PC-9 (cell line): Measurements from ENCODE around the gene ENPP3. TPM values are rescaled to one million over a fixed set of nuclear protein-coding genes. Genes with fewer than 3 reads are reported as not detected.

Experiments
- BruUV-seq: library from RNA; stranded (reverse); fragments of 400-500 nt; replicated peaks from 2 replicates; lab custom pipeline; 2021; lab: Mats Ljungman, UMichigan
- CTCF ChIA-PET: fragments of 300-600 bp; sonication (Branson Sonifier 250); formaldehyde crosslinking; loops from one replicate; lab custom pipeline; 2022; ENCODE audit warnings: antibody characterized with exemption; lab: Charles Lee
- POLR2A ChIA-PET: fragments of 300-600 bp; sonication (Branson Sonifier 250); formaldehyde crosslinking; loops from one replicate; lab custom pipeline; 2022; ENCODE audit warnings: antibody characterized with exemption; ENCODE audit not compliant: unreplicated experiment; lab: Charles Lee
- DNase-seq, 2 experiments: peaks; one replicate each; pipeline versions ENCODE4 v3.0.0 to v3.0.0-alpha.2; 2015 to 2022; ENCODE audit warnings: mixed read lengths in 1 of 2
- H2AFZ ChIP-seq: fragments of 200-600 bp; sonication (generic); 2 replicates; pipeline ENCODE4 v1.8.1; 2017; ENCODE audit warnings: antibody characterized with exemption
- H3F3A ChIP-seq: fragments of 200-600 bp; sonication (generic); 2 replicates; pipeline ENCODE4 v1.8.1; 2017; ENCODE audit warnings: antibody characterized with exemption, mild to moderate bottlenecking, low read depth; ENCODE audit not compliant: insufficient read depth
- H3K27ac ChIP-seq: fragments of 200-600 bp; sonication (generic); 2 replicates; pipeline ENCODE4 v1.6.1; 2016; ENCODE audit warnings: mixed run types
- H3K27me3 ChIP-seq: fragments of 200-600 bp; sonication (generic); 2 replicates; pipeline ENCODE4 v1.6.1; 2016; ENCODE audit warnings: low read depth, mixed run types; ENCODE audit not compliant: insufficient read depth
- H3K36me3 ChIP-seq: fragments of 200-600 bp; sonication (generic); 2 replicates; pipeline ENCODE4 v1.6.1; 2016; ENCODE audit warnings: low read depth, mixed run types
- H3K4me1 ChIP-seq: fragments of 200-600 bp; sonication (generic); replicated peaks from 2 replicates; pipeline ENCODE4 v1.6.1; 2016; ENCODE audit warnings: mixed run types; ENCODE audit not compliant: insufficient read depth
- H3K4me2 ChIP-seq: fragments of 200-600 bp; sonication (generic); 2 replicates; pipeline ENCODE4 v1.6.1; 2017; ENCODE audit warnings: mixed run types
- H3K4me3 ChIP-seq: fragments of 200-600 bp; sonication (generic); 2 replicates; pipeline ENCODE4 v1.6.1; 2016; ENCODE audit warnings: mixed run types
- H3K79me2 ChIP-seq: fragments of 200-600 bp; sonication (generic); 2 replicates; pipeline ENCODE4 v1.6.1; 2017; ENCODE audit warnings: low read depth, mixed run types
- H3K9me2 ChIP-seq: fragments of 200-600 bp; sonication (generic); 2 replicates; pipeline ENCODE4 v1.8.1; 2017; ENCODE audit warnings: mild to moderate bottlenecking; ENCODE audit not compliant: insufficient read depth
- H3K9me3 ChIP-seq: fragments of 200-600 bp; sonication (generic); 2 replicates; pipeline ENCODE4 v1.8.1; 2016; ENCODE audit warnings: low read depth; ENCODE audit not compliant: insufficient read depth
- H4K20me1 ChIP-seq: fragments of 200-600 bp; sonication (generic); 2 replicates; pipeline ENCODE4 v1.8.1; 2017; ENCODE audit not compliant: insufficient read depth
- CTCF ChIP-seq: fragments of 200-600 bp; sonication (generic); conservative IDR thresholded peaks from 2 replicates; pipeline ENCODE4 v1.6.1; 2017; ENCODE audit warnings: mixed run types, antibody characterized with exemption, mild to moderate bottlenecking, moderate library complexity
- EZH2 ChIP-seq: fragments of 200-600 bp; sonication (generic); IDR thresholded peaks from 2 replicates; pipeline ENCODE4 v1.8.0; 2017; ENCODE audit warnings: antibody characterized with exemption, low read depth
- intact Hi-C: fragments of 100-400 bp; cut with micrococcal nuclease; formaldehyde crosslinking; loops from one replicate; pipeline ENCODE4 v1.10.0; 2022; ENCODE audit not compliant: unreplicated experiment
- total RNA-seq: library from RNA; stranded (reverse); gene quantifications from 2 replicates; pipeline ENCODE4 v1.2.3, GENCODE V29; 2021

Gene ENPP3
- total RNA-seq, 1 experiment from 2014 or later = not detected

GRCh38 chr6:131692031-131692430 lies 54.9 kb downstream of the ENPP3 start:
- no peak overlapping the region for H2AFZ ChIP-seq
- H3K4me2 ChIP-seq = no peak overlapping the region
- H3K27ac ChIP-seq = no peak overlapping the region
- ChIA-PET POLR2A (no interaction called here), CTCF (no interaction called here)
- H3K9me2 ChIP-seq = no peaks in the 10 kb centered on the region
- H3K36me3 ChIP-seq = no peaks in the 10 kb centered on the region
- no peak for TF ChIP-seq CTCF
- TF ChIP-seq EZH2 = no peak
- no peaks in the 10 kb centered on the region for H3K79me2 ChIP-seq
- H3K4me1 ChIP-seq = no peaks in the 10 kb centered on the region
- no peak for DNase-seq
- no peaks in the 10 kb centered on the region for H3K9me3 ChIP-seq
- H4K20me1 ChIP-seq = no peaks in the 10 kb centered on the region
- no peak overlapping the region for H3K4me3 ChIP-seq
- H3F3A ChIP-seq = no peaks in the 10 kb centered on the region
- no TSS peak for BruUV-seq
- intact Hi-C loops = no loop called here
- H3K27me3 ChIP-seq = no peaks in the 10 kb centered on the region

GRCh38 chr6:131692589-131692988 lies 55.5 kb downstream of the ENPP3 start:
- no peaks in the 10 kb centered on the region for H3K79me2 ChIP-seq
- H3K4me2 ChIP-seq = no peak overlapping the region
- no peak overlapping the region for H2AFZ ChIP-seq
- ChIA-PET CTCF (interaction anchor here (0.6 kb wide), 1 partner anchor 60 kb away, joined by 3 read pairs; no protein-coding TSS in a partner anchor), POLR2A (no interaction called here)
- no peaks in the 10 kb centered on the region for H4K20me1 ChIP-seq
- no peak overlapping the region for H3K4me3 ChIP-seq
- no peak for DNase-seq
- H3K27ac ChIP-seq = no peak overlapping the region
- H3K36me3 ChIP-seq = no peaks in the 10 kb centered on the region
- H3K27me3 ChIP-seq = no peaks in the 10 kb centered on the region
- no TSS peak for BruUV-seq
- H3K9me2 ChIP-seq = no peaks in the 10 kb centered on the region
- no peaks in the 10 kb centered on the region for H3K9me3 ChIP-seq
- no peaks in the 10 kb centered on the region for H3F3A ChIP-seq
- intact Hi-C loops = no loop called here
- no peak for TF ChIP-seq EZH2
- TF ChIP-seq CTCF = no peak
- no peaks in the 10 kb centered on the region for H3K4me1 ChIP-seq

GRCh38 chr6:131693384-131693783 lies 56.3 kb downstream of the ENPP3 start:
- intact Hi-C loops = no loop called here
- BruUV-seq = no TSS peak
- Histone ChIP-seq H3K4me2 (no peak overlapping the region), H3K27ac (no peak overlapping the region), H3K36me3 (no peaks in the 10 kb centered on the region), H3K4me3 (no peak overlapping the region), H2AFZ (no peak overlapping the region), H3K9me3 (no peaks in the 10 kb centered on the region), H3K9me2 (no peaks in the 10 kb centered on the region), H3K4me1 (no peaks in the 10 kb centered on the region), H3F3A (no peaks in the 10 kb centered on the region), H3K27me3 (no peaks in the 10 kb centered on the region), H4K20me1 (no peaks in the 10 kb centered on the region), H3K79me2 (no peaks in the 10 kb centered on the region)
- DNase-seq = no peak
- TF ChIP-seq CTCF (no peak), EZH2 (no peak)
- CTCF ChIA-PET = interaction anchor here (0.6 kb wide), 1 partner anchor 59 kb away, joined by 3 read pairs; no protein-coding TSS in a partner anchor
- POLR2A ChIA-PET = interaction anchor here (0.7 kb wide), 1 partner anchor 65 kb away, joined by 3 read pairs; no protein-coding TSS in a partner anchor
